A673 (cell line): Measurements from ENCODE around the gene ABCC11.

Experiments used
- EZH2 ChIP-seq: fragments of 200-600 bp; sonication (generic); IDR thresholded peaks from 2 replicates; pipeline ENCODE4 v1.6.1; 2017; ENCODE audit warnings: borderline replicate concordance, low read depth, mild to moderate bottlenecking, mixed read lengths, antibody characterized with exemption, low read length; ENCODE audit not compliant: poor library complexity, severe bottlenecking
- TF ChIP-seq, protein P1 (sequence below): fragments of 300-800, 200-600 bp; sonication (generic); conservative IDR thresholded peaks from 2 replicates; pipeline ENCODE4 v1.5.1; 2017; ENCODE audit warnings: low read depth, mild to moderate bottlenecking, antibody characterized with exemption, low read length, moderate library complexity, mixed read lengths

DNA sequence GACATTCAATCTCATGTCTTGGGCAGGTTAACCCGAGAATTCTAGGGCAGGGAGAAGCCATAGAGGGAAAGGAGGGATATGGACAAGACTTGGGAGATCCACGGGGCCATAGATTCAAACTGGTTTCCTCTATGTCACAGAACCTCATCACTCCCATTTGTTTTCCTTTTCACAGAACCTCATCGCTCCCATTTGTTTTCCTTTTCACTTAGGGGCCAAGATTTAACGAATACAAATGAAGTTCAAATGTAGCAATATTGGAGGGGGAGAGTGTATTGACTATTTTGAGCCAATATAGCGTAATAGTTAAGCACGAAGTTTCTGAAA, 42.6 kb downstream of the ABCC11 start:
- TF ChIP-seq, protein P1, sequence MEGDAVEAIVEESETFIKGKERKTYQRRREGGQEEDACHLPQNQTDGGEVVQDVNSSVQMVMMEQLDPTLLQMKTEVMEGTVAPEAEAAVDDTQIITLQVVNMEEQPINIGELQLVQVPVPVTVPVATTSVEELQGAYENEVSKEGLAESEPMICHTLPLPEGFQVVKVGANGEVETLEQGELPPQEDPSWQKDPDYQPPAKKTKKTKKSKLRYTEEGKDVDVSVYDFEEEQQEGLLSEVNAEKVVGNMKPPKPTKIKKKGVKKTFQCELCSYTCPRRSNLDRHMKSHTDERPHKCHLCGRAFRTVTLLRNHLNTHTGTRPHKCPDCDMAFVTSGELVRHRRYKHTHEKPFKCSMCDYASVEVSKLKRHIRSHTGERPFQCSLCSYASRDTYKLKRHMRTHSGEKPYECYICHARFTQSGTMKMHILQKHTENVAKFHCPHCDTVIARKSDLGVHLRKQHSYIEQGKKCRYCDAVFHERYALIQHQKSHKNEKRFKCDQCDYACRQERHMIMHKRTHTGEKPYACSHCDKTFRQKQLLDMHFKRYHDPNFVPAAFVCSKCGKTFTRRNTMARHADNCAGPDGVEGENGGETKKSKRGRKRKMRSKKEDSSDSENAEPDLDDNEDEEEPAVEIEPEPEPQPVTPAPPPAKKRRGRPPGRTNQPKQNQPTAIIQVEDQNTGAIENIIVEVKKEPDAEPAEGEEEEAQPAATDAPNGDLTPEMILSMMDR: no peak
- TF ChIP-seq EZH2: no peak
